ENCODE data around the gene CNTLN.
"Not testable (repeated sequence)": the region's sequence is repeated elsewhere in the genome, so short reads cannot be mapped to it uniquely, and the experiment has no call there.

CNTLN gene

GRCh38 chr9:17422994-17423680, 288.3 kb downstream of the CNTLN start:
- no peak for DNase-seq (ENCODE audit: low spot score)

- no peak for DNase-seq (ENCODE audit: low spot score)
These were observed 288.8 kb downstream of the CNTLN start for GRCh38 chr9:17423681-17424011.

- DNase-seq (ENCODE audit: low spot score): no peak
These were observed 290.5 kb downstream of the CNTLN start for GRCh38 chr9:17425384-17425783.

GRCh38 chr9:17433526-17433925, 298.7 kb downstream of the CNTLN start:
- no peak for DNase-seq (ENCODE audit: low spot score)

- DNase-seq (ENCODE audit: low spot score): no peak
These were observed 302.0 kb downstream of the CNTLN start for GRCh38 chr9:17436854-17437253.

- no peak for DNase-seq (ENCODE audit: low spot score)
These were observed 303.0 kb downstream of the CNTLN start for GRCh38 chr9:17437813-17438212.

GRCh38 chr9:17445126-17445525, 310.3 kb downstream of the CNTLN start:
- not testable (repeated sequence) for DNase-seq (ENCODE audit: low spot score)

GRCh38 chr9:17453751-17454150, 318.9 kb downstream of the CNTLN start:
- no peak for DNase-seq (ENCODE audit: low spot score)

- peak; percentile 41 for DNase-seq (ENCODE audit: low spot score)
These were observed 328.1 kb downstream of the CNTLN start for GRCh38 chr9:17462869-17463464.

GRCh38 chr9:17470036-17470813, 335.4 kb downstream of the CNTLN start:
- no peak for DNase-seq (ENCODE audit: low spot score)

- no peak for DNase-seq (ENCODE audit: low spot score)
These were observed 337.3 kb downstream of the CNTLN start for GRCh38 chr9:17472126-17472525.

GRCh38 chr9:17476401-17476800, 341.6 kb downstream of the CNTLN start:
- DNase-seq (ENCODE audit: low spot score): no peak

GRCh38 chr9:17477816-17478215, 343.0 kb downstream of the CNTLN start:
- DNase-seq (ENCODE audit: low spot score): no peak

- DNase-seq (ENCODE audit: low spot score): no peak
These were observed 346.1 kb downstream of the CNTLN start for GRCh38 chr9:17480966-17481365.

GRCh38 chr9:17481565-17481964, 346.7 kb downstream of the CNTLN start:
- peak; percentile 33 for DNase-seq (ENCODE audit: low spot score)

- no peak for DNase-seq (ENCODE audit: low spot score)
These were observed 350.1 kb downstream of the CNTLN start for GRCh38 chr9:17484906-17485305.

- no peak for DNase-seq (ENCODE audit: low spot score)
These were observed 351.6 kb downstream of the CNTLN start for GRCh38 chr9:17486396-17486795.

- DNase-seq (ENCODE audit: low spot score): no peak
These were observed 352.6 kb downstream of the CNTLN start for GRCh38 chr9:17487467-17487866.

- no peak for DNase-seq (ENCODE audit: low spot score)
These were observed 353.8 kb downstream of the CNTLN start for GRCh38 chr9:17488662-17489061.

- no peak for DNase-seq (ENCODE audit: low spot score)
These were observed 355.3 kb downstream of the CNTLN start for GRCh38 chr9:17490110-17490509.

GRCh38 chr9:17491780-17492179, 356.9 kb downstream of the CNTLN start:
- no peak for DNase-seq (ENCODE audit: low spot score)

GRCh38 chr9:17503196-17503595, 368.4 kb downstream of the CNTLN start:
- DNase-seq (ENCODE audit: low spot score): no peak

- DNase-seq (ENCODE audit: low spot score): no peak
These were observed 374.3 kb downstream of the CNTLN start for GRCh38 chr9:17509151-17509550.

Data from iPS-NIHi11 (cell line).